BE2C (cell line): ENCODE measurements around the gene INTS11.

Experiments used
- DNase-seq: peaks from one replicate; pipeline ENCODE4 v3.0.0-alpha.2; 2020
- H3K27me3 ChIP-seq: fragments of 250-450 bp; sonication (Bioruptor Pico); 2 replicates; pipeline ENCODE4 v1.5.1; 2020; ENCODE audit warnings: mild to moderate bottlenecking
- H3K36me3 ChIP-seq: fragments of 250-450 bp; sonication (Bioruptor Pico); 2 replicates; pipeline ENCODE4 v1.5.1; 2020; ENCODE audit warnings: mild to moderate bottlenecking
- H3K4me1 ChIP-seq: fragments of 250-450 bp; sonication (Bioruptor Pico); 2 replicates; pipeline ENCODE4 v1.5.1; 2020
- H3K4me3 ChIP-seq: 2 replicates; pipeline ENCODE4 v1.5.1; 2011; ENCODE audit warnings: low read depth, low read length
- H3K9me3 ChIP-seq: fragments of 250-450 bp; sonication (Bioruptor Pico); 2 replicates; pipeline ENCODE4 v1.5.1; 2020
- TF ChIP-seq, protein P1 (sequence below): IDR thresholded peaks from 2 replicates; pipeline ENCODE4 v1.5.1; 2012; ENCODE audit warnings: mild to moderate bottlenecking, low read depth, low read length

Gene INTS11

GRCh38 chr1:1307923-1308755 lies 16.3 kb downstream of the INTS11 start, which contains the start of the genes ACAP3 and PUSL1:
Gene ACAP3, minus strand, starts transcription at chr1:1307930. Its CDS starts 115 bp downstream, at chr1:1307815.
Gene PUSL1, plus strand, starts transcription at chr1:1308597. Its CDS starts 47 bp downstream, at chr1:1308644.
- Histone ChIP-seq H3K27me3 (no peaks in the 10 kb centered on the region), H3K36me3 (peaks cover 38% of the 10 kb centered on the region), H3K4me3 (peak within 1 kb of the TSS; percentile 90), H3K4me1 (peaks cover 9% of the 10 kb centered on the region), H3K9me3 (no peaks in the 10 kb centered on the region)
- peak; percentile 93 for DNase-seq
- TF ChIP-seq, protein P1, sequence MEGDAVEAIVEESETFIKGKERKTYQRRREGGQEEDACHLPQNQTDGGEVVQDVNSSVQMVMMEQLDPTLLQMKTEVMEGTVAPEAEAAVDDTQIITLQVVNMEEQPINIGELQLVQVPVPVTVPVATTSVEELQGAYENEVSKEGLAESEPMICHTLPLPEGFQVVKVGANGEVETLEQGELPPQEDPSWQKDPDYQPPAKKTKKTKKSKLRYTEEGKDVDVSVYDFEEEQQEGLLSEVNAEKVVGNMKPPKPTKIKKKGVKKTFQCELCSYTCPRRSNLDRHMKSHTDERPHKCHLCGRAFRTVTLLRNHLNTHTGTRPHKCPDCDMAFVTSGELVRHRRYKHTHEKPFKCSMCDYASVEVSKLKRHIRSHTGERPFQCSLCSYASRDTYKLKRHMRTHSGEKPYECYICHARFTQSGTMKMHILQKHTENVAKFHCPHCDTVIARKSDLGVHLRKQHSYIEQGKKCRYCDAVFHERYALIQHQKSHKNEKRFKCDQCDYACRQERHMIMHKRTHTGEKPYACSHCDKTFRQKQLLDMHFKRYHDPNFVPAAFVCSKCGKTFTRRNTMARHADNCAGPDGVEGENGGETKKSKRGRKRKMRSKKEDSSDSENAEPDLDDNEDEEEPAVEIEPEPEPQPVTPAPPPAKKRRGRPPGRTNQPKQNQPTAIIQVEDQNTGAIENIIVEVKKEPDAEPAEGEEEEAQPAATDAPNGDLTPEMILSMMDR: no peak

DNA sequence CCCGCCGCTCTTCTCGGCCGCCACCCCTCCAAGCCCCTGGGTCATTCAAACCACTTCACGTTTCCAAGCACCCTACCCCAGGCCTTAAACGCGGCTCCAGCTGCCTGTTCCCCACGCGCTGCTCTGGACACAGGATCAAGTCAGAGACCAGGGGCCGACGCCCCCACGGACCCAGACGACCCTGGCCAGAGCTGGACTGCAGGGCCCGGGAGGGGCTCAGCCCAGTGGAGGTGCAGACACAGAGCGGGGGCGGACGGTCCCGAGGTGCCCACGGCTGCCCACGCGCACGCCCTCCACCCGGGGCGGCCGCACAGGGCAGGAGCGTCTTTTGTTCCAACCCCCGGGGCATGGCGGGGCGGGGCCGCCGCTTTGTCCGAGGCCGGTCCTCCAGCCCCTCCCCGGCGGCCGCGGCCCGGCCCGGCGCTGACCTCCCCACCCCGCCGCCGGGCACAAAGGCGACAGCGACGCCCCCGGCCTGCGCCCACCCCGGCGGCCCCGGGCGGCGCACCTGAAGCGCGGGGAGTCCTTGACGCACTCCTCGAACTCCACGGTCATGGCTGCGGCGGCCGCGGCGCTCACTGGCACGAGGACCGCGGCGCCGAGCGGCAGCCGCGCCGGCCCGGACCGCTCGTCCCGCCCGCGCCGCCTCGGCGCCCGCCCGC lies 17.1 kb downstream of the INTS11 start:
- peak overlapping the region; percentile 90 for H3K4me3 ChIP-seq
- TF ChIP-seq, protein P1: no peak
- H3K4me1 ChIP-seq: peaks cover 9% of the 10 kb centered on the region
- H3K9me3 ChIP-seq: no peaks in the 10 kb centered on the region
- no peak for DNase-seq
- H3K27me3 ChIP-seq: no peaks in the 10 kb centered on the region
- peaks cover 30% of the 10 kb centered on the region for H3K36me3 ChIP-seq

GRCh38 chr1:1306661-1307260 lies 17.7 kb downstream of the INTS11 start:
- H3K4me1 ChIP-seq: peaks cover 9% of the 10 kb centered on the region
- DNase-seq: no peak

GRCh38 chr1:1306070-1306660 lies 18.3 kb downstream of the INTS11 start:
- peak; percentile 76 for DNase-seq
- Histone ChIP-seq H3K36me3 (peaks cover 27% of the 10 kb centered on the region), H3K4me1 (peaks cover 9% of the 10 kb centered on the region), H3K9me3 (no peaks in the 10 kb centered on the region), H3K4me3 (peak overlapping the region; percentile 90), H3K27me3 (no peaks in the 10 kb centered on the region)
- TF ChIP-seq, protein P1: peak; percentile 46

More at GRCh38 chr1:1306661-1307260, 17.7 kb downstream of the INTS11 start:
- no peaks in the 10 kb centered on the region for H3K27me3 ChIP-seq
- TF ChIP-seq, protein P1: no peak
- peak overlapping the region; percentile 90 for H3K4me3 ChIP-seq
- peaks cover 30% of the 10 kb centered on the region for H3K36me3 ChIP-seq
- H3K9me3 ChIP-seq: no peaks in the 10 kb centered on the region

GRCh38 chr1:1305300-1306069 lies 19.0 kb downstream of the INTS11 start:
- peak overlapping the region; percentile 90 for H3K4me3 ChIP-seq
- H3K36me3 ChIP-seq: peaks cover 25% of the 10 kb centered on the region
- TF ChIP-seq, protein P1: peak; percentile 17; the same call in 1 of the 2 replicates
- peak; percentile 79 for DNase-seq
- no peaks in the 10 kb centered on the region for H3K27me3 ChIP-seq
- peaks cover 9% of the 10 kb centered on the region for H3K4me1 ChIP-seq
- H3K9me3 ChIP-seq: no peaks in the 10 kb centered on the region
